Umbilical cord (tissue), 2 donors: Measurements from ENCODE around the gene RAD21L1. TPM values are rescaled to one million over a fixed set of nuclear protein-coding genes. Genes with fewer than 3 reads are reported as not detected.
"Not testable (repeated sequence)": the region's sequence is repeated elsewhere in the genome, so short reads cannot be mapped to it uniquely, and the experiment has no call there.

Experiments used
- DNase-seq: peaks from one replicate; pipeline ENCODE4 v3.0.0-alpha.2; 2015; ENCODE audit warnings: low spot score
- total RNA-seq: library from RNA; depleted of rRNA; stranded (reverse); fragments of >200 nt; gene quantifications from one replicate; pipeline ENCODE4 v1.2.3, GENCODE V29; 2014; ENCODE audit warnings: low replicate concordance; ENCODE audit not compliant: insufficient read depth

The RAD21L1 gene
- total RNA-seq, 1 donor from 2014 or later = 19.5 TPM

GRCh38 chr20:1224205-1224890 lies 1.5 kb upstream of the RAD21L1 start:
- no peak for DNase-seq

- no peak for DNase-seq
Measured at GRCh38 chr20:1225263-1225782, 521 bp upstream of the RAD21L1 start.

GRCh38 chr20:1229541-1229940 lies 3.7 kb downstream of the RAD21L1 start:
- DNase-seq = no peak

GRCh38 chr20:1232286-1233111 lies 6.7 kb downstream of the RAD21L1 start:
- DNase-seq = no peak

- no peak for DNase-seq
Measured at GRCh38 chr20:1240549-1240948, 14.7 kb downstream of the RAD21L1 start.

GRCh38 chr20:1241456-1241855 lies 15.6 kb downstream of the RAD21L1 start:
- no peak for DNase-seq

- DNase-seq = no peak
Measured at GRCh38 chr20:1242099-1242498, 16.3 kb downstream of the RAD21L1 start.

GRCh38 chr20:1242530-1242929 lies 16.7 kb downstream of the RAD21L1 start:
- DNase-seq = no peak

- no peak for DNase-seq
Measured at GRCh38 chr20:1245578-1245977, 19.7 kb downstream of the RAD21L1 start.

GRCh38 chr20:1247689-1248088 lies 21.8 kb downstream of the RAD21L1 start:
- DNase-seq = no peak

GRCh38 chr20:1250282-1250681 lies 24.4 kb downstream of the RAD21L1 start:
- not testable (repeated sequence) for DNase-seq

GRCh38 chr20:1252416-1252815 lies 26.6 kb downstream of the RAD21L1 start:
- DNase-seq = no peak

- no peak for DNase-seq
Measured at GRCh38 chr20:1254254-1254653, 28.4 kb downstream of the RAD21L1 start.

- no peak for DNase-seq
Measured at GRCh38 chr20:1255675-1256074, 29.8 kb downstream of the RAD21L1 start.

- DNase-seq = peak; percentile 10
Measured at GRCh38 chr20:1263853-1264252, 38.0 kb downstream of the RAD21L1 start.

- no peak for DNase-seq
Measured at GRCh38 chr20:1264727-1265126, 38.9 kb downstream of the RAD21L1 start.

- DNase-seq = no peak
Measured at GRCh38 chr20:1265226-1265915, 39.5 kb downstream of the RAD21L1 start.

- no peak for DNase-seq
Measured at GRCh38 chr20:1265916-1266166, 40.0 kb downstream of the RAD21L1 start.

- peak; percentile 74 for DNase-seq
Measured at GRCh38 chr20:1266167-1266973, 40.5 kb downstream of the RAD21L1 start, which contains the start of gene SNPH. TSS of gene SNPH (plus strand) at chr20:1266294. CDS start at chr20:1296240, 29,946 bp downstream.

- DNase-seq = no peak
Measured at GRCh38 chr20:1267161-1267560, 41.3 kb downstream of the RAD21L1 start.

- DNase-seq = no peak
Measured at GRCh38 chr20:1267809-1268374, 42.0 kb downstream of the RAD21L1 start.
